NCI-H2081 treated with DMSO at 0.1 percent for 48 hours (cell line): ENCODE data around the gene ANKRD33.

Experiments used
- DNase-seq: peaks from one replicate; lab custom pipeline; 2025; lab: John Stamatoyannopoulos, UW

The ANKRD33 gene, protein sequence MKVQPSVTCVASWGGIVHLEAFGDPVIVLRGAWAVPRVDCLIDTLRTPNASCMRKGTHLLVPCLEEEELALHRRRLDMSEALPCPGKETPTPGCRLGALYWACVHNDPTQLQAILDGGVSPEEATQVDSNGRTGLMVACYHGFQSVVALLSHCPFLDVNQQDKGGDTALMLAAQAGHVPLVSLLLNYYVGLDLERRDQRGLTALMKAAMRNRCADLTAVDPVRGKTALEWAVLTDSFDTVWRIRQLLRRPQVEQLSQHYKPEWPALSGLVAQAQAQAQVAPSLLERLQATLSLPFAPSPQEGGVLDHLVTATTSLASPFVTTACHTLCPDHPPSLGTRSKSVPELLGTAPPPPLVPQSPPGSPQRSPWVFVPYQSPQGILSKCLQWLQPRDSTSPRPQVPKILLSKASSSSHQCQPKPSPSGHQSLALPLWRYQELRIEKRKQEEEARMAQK

DNA sequence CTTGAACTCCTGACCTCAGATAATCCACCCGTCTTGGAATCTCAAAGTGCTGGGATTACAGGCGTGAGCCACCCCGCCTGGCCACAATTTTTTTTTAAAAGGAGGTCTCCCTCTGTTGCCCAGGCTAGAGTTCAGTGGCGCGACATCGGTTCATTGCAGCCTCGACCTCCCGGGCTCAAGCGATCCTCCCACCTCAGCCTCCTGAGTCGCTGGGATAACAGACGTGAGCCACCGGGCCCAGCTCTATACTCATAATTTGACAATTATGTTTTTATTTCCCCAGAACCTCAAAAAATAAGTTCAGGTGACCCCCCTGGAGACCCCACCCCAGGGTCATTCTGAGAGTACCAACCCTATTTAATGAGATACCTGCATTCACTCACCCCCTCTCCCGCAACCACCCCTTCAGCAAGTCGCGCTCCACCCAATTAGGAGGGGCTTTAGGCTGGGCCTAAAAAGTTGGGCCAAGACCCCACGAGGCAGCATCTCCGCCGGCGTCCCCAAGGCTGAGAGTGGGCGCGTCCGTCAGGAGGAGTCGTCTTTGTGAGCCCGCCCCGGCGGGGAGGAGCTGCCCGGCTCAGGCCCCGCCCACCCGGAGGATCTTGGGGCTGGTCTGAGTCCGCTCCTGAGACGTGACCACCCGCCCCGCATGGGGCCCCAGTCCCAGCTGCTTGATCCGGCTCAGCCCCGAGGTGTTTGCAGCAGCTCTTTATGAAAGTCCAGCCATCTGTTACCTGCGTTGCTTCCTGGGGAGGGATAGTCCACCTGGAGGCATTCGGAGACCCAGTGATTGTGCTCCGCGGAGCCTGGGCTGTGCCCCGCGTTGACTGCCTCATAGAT lies at the start of gene ANKRD33:
Gene ANKRD33, plus strand, starts transcription at position 628 of the 840 bp plus-strand sequence. Its CDS starts 84 bp downstream, at position 712.
- DNase-seq = no peak

DNA sequence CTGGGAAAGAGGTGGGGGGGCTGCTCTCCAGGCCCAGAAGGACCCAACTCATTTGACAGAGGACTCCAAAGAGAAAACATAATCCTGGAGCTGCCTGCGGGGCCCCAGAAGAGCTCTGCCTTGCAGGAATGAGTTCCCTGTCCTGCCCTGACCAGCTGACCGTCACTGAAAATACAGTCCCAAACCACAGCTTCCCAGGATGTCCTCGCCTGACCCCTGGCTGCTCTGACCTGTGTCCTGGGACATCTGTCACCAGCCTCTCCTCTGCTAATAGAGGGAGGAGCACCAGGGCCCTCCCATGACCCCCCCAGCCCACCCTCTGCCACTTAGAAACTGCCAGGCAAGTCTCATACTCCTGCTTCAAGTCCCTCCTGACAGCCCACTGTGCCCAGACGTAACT lies 49.1 kb upstream of the ANKRD33 start:
- no peak for DNase-seq

DNA sequence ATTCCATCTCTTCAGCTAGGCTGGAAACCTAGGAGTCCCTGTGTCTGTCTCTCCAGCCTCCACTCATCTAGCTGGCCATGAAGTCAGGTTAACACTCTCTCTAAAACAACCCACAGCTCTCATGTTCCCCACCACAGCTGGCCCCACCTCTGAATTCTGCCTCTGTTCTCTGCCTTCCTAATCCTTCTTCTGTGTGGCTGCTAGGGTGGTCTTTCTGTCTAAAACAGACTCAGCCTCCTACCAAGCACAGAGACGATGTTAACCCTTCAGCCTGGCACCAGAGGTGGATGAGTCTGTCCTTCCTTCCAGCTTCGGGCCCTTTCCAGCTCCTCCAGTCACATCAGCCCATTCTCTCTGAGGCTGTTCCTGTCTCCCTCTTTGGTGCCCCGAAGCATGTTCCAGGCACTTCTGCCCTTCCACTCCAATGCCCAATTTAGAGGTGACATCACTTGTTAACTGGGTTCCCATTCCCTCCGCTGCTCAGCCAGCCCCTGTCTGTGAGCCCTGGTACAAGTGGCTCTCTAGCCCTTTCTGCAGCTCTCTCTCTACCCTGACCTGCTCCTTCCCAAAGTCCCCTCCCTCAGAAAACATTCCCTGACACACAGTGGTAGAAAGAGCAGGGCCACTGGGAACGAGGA lies 48.5 kb upstream of the ANKRD33 start:
- DNase-seq = no peak

DNA sequence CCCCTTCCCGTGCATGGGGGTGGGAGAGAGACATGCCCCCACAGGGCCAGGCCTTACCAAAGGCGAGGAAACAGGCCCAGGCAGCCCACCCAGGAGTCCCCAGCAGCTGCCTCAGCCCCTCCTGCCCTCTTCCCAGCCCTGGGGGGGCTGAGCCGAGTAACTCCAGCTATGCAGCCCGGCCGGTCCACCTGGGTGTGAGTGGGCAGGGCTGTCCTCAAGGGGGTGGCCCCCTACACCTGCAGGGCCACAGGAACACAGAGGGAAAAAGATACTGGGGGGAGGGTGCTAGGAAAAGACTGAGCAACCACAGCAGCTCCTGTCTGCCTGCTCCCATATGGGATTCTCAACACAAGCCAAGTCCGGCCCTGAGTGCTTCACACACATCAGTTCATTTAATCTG lies 46.9 kb upstream of the ANKRD33 start:
- DNase-seq = no peak

DNA sequence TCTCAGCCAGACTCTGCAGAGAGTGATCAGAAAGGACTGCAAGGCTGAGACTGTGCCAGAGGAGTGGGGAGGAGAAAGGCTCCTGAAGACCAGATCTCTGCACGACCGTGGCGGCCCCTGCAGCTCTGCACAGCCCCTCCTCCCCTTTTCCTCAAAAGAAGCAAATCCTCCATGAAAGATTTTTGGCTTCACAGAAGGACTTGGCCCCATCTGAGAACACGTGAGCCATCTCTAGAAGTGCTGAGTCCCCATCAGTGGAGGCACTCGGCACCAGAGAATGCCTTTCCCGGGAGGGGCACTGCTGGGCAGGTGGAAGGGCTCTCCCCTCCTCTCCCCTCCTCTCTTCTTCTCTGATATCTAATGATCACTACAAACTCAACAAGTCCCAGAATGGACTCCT lies 46.2 kb upstream of the ANKRD33 start:
- no peak for DNase-seq

DNA sequence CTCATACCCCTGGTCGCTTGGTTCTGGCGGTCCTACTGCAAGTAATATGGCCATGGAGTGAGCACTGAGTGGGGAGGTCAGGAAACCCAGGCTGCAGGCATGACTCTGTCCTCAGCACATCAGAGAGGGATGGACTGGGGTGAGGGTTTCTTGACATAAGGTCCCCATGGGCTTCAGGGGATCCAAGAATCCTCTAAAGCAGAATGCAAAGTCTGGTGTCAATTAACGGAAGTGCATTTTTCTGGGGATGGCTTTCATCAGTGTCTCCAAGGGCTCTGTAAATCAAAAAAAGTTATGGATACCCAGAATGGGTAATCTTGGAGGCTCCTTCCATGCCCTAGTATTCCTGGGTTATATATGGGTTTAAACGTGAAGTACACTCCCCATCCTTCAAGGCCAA lies 43.0 kb upstream of the ANKRD33 start:
- no peak for DNase-seq

DNA sequence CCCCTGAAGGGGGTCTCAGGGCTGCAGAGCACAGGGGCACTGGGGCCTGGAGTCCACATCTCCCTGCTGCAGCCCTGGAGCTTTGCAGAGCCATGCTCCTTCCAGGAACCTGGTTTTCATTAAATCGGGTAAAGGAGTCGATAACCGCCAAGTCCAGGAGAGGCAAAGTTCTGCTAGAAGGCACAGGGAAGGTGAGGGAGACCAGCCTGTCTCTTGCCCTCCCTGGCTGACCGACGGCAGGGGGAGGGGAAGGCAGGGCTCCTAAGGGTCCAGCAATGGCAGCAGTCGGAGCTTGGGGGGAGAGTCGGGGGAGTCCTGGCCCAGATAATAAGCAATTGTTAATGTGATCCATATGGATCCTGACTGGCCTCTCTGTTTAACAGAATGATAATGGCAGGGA lies 42.4 kb upstream of the ANKRD33 start:
- DNase-seq = no peak

DNA sequence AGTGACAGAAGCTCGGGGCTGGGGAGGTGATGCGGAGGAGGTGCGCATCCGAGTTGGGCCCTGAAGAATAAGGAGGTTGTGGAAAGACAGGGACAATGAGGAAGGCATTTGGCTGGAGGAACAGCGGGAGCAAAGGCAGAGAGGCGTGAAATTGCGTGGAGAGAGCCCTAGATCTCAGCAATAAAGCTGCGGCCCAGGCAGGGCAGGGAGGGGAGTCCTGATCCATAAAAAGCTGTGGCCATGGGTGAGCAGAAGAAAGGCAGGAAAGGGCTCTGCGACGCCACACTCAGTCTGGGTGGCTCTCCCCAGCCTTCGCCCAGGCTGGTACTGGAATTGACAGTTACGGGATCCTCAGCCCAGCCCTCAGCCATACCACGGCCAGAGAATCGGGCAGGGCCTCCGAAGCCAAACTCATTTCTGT lies 41.6 kb upstream of the ANKRD33 start:
- DNase-seq = no peak

DNA sequence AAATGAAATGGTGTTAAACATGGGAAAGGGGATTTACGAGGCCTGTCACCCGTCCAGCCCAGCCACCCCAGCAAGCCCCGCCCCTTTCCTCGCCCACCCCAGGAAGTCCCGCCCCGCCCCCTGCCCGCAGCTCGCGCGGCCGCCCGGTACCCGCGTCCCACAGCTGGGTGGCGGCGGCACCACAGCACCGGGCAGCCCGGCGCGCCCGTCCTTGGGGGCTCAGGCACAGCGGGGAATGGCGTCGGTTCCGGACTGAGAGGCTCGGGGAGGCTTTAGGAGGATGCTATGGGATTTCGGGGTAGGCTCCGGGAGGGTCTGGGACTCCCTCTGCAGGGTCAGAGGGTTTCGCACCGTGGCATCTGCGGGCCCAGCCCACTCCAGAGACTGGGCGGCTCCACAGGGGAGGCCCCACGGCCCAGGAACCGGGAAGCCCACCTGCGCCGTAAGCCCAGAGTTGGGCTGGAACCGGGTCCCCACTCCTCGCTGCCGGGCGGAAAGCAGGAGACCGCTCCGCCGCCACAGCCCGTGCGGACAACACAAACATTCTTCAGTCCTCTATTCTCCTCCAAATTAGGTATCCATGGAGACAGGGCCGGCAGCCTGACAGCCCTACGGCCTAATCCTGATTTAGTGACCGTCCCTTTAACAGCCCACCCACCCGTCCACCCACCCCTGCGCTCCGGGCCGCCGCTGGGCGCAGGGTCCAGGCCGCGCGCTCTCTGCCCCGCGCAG lies 40.8 kb upstream of the ANKRD33 start:
- DNase-seq = no peak

DNA sequence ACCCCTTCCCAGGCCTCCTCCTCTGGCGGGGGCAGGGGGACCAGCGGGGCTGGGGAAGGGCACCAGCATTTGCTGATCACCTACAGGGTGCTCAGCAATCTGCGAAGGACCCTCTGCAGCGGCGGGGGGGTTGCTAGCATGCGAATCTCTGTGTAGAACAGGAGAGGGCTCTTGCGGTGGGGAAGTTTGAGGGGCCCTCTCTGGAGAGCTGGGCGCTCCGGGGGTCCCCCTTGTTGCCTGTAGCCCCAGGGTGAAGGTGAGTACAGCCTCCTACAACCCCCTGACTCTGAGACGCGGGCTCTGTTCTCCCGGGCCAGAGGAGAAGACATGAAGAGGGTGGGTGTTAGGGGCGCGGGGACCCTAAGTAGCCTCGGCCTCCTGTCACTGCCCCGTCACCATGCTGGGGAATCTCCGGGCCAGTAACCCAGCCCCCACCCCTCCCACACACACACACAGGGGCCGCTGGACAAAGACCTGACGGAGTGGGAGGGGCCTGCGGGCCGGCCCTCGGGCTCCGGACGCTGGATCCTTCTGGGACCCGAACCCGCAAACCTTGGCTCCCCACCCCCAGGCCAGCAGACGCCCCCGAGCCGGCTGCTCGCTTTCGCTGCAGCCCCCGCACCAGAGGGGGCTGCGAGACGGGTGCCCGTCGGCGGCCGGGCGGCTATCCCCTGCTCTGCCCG lies 40.1 kb upstream of the ANKRD33 start:
- no peak for DNase-seq

DNA sequence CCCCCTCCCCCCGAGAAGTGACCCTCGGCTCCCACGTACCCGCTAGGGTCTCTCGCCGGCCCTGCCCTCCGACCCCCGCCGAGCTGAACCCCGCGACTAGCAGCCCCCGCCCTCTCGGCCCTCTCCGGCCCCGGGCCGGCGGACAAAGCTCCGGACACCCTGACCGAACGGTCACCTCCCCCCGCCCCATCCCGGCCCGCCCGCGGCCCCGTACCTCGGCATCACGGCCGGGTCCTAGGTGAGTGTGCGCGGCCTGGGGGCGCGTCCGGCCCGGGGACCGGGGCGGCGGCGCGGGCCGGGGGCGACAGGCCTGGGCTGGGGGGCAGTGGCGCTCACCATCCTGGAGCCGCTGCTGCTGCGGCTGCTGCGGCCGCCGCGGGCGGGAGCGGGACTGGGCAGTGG lies 39.6 kb upstream of the ANKRD33 start, which contains the start of gene FIGNL2:
Gene FIGNL2, minus strand, starts transcription at position 393 of the 402 bp plus-strand sequence. CDS start 26,305 bp downstream, outside the sequence.
- no peak for DNase-seq

DNA sequence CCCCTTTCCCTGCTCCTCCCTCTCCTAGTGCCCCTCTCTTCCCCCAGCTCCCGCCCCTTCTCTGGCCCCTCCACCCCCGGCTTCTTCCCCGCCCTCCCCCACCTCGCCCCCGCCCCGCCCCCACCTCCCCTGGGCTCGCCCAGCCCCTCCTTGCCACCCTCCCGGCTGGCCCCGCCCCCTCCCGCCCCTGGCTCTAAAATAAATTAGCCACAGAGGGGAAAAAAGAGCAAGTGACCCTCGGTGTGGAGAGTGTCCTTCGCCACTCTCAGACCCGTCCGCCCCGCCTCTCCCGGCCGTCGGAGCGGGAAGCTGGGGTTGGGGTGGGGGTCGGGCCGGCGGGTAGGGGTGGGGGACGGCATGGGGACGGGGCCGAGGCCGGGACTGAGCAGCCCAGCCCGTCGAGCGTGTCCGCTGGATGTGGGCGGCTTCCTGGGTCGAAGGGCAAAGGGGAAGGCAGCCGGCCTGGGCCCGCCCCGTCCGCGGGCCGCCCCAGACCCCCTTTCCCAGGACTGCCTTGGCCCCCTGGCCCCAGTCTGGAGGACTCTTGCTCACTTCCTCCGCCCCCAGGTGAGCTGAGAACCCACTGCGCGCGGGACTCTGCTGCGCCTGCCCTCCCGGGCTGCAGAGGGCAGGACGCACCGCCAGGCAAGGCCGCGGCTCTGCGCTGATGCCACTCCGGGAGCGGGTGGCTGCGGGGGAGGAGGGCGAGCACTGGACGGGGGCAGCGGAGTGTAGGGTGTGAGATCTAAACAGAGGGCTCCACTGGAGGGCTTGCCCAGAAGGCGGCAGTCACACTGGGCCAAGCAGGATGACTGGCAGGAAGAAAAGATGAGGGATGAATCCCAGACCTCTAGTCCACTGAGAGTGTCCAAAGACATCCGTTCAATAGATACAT lies 38.8 kb upstream of the ANKRD33 start:
- no peak for DNase-seq

DNA sequence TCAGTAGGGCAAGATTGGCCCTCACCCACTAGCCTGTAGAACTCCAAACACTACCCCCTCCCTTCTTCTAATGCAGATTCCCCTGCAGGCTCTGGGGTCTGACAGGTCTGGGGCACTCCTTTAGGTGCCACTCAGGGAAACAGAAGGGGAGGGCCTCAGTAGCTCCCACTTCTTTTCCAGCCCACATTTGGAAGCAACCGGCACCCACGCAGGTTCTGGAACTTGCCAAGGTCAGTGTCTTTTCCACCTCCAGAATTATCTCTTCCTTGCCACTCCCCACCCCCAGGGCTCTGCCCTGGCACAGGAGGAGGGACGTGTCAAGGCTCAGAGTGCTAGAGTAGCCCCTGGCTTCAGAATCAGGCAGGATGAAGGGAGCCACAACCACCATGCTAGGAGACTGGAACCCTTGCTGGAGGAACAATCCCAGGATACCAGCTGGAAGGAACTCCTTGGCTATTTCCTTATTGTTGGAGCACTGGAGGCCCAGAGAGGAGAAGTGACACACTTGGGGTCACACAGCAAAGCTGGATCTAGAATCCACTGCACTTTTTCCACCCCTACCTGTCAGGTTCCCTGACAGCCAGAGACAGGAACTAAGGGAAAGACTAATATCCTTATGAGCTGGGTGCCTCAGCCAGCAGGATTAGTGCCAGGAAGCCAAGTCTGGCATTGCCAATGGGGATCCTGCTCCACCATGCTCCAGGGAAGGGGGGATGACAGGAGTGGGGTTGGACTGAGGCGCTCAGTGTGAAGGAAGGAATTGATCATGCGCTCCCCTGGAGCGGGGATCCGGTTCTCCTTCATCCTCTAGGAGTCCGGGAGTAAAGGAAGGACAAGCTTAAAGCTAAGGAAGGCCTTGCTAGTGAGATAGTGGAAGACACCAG lies 37.6 kb upstream of the ANKRD33 start:
- DNase-seq = no peak

DNA sequence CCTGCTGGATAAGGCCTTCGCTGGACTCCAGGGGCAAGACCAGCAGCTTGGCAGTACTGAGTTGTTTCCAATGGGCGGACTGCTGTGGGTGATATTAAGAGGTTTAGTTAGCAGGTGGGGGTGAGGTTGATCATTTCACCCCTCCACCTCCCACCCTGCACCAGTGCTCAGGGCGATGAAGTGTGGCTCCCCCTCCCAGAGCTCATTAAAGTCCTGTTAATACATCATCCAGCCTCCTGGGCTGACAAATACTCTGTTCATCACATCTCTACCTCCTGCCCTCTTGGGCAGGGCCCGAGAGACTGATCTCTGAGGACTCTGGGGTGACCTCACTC lies 37.0 kb upstream of the ANKRD33 start:
- DNase-seq = no peak

DNA sequence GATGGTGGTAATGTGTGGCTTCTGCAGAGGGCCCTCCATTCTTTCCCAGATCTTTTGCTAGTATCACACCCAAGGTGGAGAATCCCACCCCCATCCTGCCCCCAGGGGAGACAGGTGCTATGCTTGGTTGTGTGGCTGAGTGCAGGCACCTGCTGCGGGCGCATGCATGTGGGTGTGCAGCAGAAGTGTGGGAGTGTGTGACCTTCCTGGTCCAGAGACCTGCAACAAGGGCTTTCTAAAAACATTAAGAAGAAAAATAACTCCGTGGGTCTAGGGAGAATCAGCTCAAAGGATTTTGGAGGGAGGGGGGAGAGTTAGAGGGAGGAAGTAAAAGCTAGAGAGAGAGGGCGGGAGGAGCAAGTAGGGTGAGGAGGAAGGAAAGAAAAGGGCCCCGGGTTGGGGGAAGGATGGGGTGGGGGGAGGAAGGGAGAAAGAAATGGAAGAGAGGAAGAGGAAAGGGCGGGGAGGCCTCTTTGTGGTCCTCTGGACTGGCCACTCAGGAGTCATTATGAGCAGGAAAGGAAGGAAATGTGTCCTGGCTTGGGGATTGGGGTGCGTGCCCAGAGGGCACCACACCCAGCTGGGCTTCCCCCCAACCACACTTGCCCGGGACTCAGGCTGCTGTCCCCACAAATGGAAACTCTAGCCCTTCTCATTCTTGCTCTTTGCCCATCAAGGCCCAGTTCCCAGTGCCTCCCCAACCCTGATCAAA lies 36.3 kb upstream of the ANKRD33 start:
- no peak for DNase-seq

DNA sequence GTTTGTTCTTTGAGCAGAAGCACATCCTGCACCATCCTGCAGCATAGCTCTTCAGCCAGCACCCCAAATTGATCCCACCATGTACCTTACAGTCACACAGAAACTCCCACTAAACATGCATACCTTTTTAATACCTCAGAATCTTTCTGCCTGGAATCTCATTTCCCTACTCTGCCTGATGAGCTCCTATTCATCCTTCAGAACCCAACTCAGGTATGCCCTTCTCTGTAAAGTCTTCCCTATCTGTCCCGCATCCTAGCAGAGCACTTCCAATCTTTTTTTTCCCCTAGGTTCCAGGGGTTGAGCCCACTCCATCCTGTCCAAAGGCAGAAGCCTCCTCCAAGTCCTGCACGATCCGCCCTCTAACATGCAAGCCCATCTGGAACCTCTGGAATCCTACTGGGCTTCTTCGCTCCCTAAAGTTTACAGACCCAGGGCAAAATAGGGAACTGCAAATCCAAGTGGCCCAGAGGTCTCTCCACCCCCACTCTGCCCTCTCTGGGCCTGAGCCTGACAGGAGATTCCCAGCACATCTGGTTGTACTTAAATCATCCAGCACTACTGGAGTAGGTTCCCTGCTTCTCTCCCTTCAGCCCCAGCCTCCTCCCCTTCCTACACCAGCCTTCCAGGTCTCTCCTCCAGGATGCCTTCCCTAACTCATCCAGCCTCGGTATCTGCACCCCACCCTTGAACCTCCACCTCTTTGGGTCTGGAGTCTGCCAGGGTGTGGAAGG lies 35.3 kb upstream of the ANKRD33 start:
- no peak for DNase-seq

DNA sequence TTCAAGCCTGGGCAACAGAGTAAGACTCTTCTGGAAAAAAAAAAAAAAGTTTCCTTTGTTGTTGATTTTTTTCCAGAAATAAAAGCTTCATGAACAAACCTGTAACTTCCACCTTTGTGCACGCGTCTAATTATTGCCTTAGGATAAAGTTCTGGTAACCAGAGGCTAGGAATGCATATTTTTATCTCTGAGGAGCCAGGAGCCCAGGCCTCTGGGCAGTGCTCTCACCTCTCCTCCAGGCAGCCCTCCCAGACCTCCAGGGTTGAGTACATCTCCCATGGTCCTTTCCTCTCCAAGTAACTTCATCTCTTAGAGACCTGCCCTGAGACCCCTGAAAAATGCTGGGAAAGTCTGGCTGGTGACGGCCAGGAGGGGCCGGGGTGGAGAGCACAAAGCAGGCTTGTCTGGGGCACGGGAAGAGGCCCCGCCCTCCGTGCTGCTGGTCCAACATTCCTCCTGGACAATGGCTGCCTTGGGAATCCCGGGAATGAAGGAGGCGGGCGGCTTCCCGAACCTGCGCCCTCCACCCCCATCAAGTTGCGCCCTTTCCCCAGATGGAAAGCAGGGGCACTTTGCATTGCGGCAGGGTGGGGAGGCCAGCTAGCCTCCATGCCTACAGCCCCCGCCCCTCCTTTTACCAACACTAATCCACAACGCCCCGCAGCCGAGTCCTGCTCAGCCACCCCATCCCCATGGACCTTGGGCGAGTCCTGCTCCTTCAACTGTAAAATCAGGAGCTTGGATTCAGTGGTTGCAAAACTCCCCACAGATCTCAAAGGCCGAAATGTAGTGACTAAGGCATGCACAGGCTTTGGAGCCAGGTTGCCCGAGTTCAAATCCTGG lies 32.1 kb upstream of the ANKRD33 start:
- no peak for DNase-seq
